ENCODE measurements around the gene BICC1. TPM values are rescaled to one million over a fixed set of nuclear protein-coding genes. Genes with fewer than 3 reads are reported as not detected.
A peak's percentile ranks its signal among the peaks of the same experiment; 100 is the strongest.

The BICC1 gene
- total RNA-seq, 2 donors from 2014 or later: 35.3 to 42.0 TPM

DNA sequence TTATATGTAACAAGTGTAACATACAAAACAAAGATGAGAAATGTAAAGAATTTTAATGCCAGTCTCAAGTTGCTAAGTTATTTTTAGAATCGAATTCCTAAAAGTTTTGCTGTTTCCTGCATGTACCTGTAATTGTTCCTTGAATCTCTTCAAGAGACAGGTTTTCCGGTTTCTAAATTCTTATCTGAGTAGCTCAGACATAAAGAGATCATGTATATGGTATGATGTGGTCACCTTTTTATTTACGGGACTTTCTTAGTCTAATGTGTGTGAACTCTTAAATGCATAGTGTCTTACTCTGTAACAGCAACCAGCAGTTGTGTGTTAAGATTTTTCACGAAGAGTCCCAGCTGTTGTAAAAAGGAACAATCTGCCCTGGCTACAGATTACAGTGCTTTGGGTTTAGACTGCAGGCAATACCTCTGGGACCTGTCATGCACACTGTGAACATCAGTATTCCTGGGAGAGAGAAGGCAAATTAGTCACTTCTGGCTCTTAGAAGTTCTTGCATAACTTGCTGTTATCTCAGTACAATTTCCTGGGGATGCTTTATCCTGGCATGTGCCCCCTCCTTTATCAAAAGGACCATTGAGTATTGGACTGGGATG is 263.4 kb downstream of the BICC1 start:
- H3K27ac ChIP-seq: peak overlapping the region in 1 of 4 donors; percentile 24
- H3K9me3 ChIP-seq: no peaks in the 10 kb centered on the region
- DNase-seq (peak in 1 of 4 donors; percentile 12), ATAC-seq (peak; percentile 55)
- 18 to 33% methylated on average over 4 of the region's 4 CpGs for WGBS, 2 donors
- no peaks in the 10 kb centered on the region for H3K36me3 ChIP-seq (replicated peaks in 1 of 2; ENCODE audit: insufficient read depth in 1 of 2, low read depth in 2 of 2)
- no peak overlapping the region for H3K4me3 ChIP-seq
- intact Hi-C loops (cut with DNase I): no loop called here
- TF ChIP-seq CTCF (IDR thresholded peaks at IDR 0.05) (no peak), POLR2A (IDR thresholded peaks at IDR 0.05) (no peak)
- peaks cover 15% of the 10 kb centered on the region for H3K4me1 ChIP-seq
- no peaks in the 10 kb centered on the region for H3K27me3 ChIP-seq

DNA sequence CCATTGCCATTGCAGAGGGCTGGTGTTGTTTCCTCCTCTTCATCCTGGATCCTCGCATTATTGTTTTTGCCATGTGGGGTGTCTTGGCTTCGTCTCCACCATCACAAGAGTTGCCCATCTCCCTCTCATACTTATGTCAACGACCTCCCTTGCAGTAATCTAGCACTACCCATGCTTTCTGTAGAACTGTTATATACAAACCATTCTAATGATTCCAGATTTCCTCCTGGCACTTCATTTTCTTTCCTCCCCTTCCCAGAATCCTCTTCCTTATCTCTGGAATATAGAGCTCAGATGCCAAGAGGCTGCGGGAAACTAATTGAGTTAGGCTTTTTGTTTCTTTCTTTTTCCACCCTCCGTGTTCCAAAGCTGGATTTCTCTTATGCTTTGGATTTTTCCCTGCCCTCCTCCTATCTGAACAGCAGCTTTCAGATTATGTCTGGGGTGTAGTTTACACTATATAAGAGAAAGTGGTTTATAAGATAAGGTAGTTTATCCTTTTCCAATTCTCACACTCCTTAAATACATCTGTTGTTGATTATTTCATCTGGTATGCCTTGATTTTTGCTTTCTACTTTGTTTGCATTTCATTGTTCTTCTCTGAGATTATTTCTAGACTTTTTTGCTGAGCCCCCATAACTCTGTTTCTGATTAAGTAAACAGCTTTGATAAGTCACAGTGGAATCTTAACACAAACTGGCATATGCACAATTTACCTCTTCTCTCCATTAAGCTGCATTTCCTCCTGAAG is 264.1 kb downstream of the BICC1 start:
- Histone ChIP-seq H3K9me3 (no peaks in the 10 kb centered on the region), H3K27ac (peak overlapping the region in 1 of 4 donors; percentile 22), H3K27me3 (no peaks in the 10 kb centered on the region), H3K4me1 (peaks cover 15% of the 10 kb centered on the region), H3K36me3 (replicated peaks in 1 of 2; ENCODE audit: insufficient read depth in 1 of 2, low read depth in 2 of 2) (no peaks in the 10 kb centered on the region), H3K4me3 (no peak overlapping the region)
- intact Hi-C loops (cut with DNase I): no loop called here
- no peak for ATAC-seq
- 43 to 46% methylated on average over 5 of the region's 5 CpGs for WGBS, 2 donors
- TF ChIP-seq CTCF (IDR thresholded peaks at IDR 0.05) (no peak), POLR2A (IDR thresholded peaks at IDR 0.05) (no peak)
- DNase-seq: no peak

DNA sequence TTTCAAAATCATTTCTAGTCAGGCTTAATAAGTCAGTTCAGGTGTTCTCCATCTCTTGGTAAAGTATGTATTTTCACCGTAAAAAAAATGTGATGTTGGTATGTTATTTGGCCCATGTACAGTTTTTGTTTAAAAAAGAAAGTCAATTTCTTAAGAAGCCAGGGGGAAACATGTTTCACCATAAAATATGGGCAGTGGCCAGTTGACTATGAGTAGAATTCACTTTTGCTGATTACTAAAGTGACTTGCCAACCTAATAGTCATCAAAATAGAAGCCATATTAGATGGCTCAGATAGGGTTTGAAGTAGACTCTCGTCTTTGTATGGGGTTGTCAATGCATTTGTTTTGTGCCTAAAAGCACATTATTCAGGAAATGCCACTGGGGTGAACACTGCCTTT is 266.3 kb downstream of the BICC1 start:
- ATAC-seq: no peak
- intact Hi-C loops (cut with DNase I): no loop called here
- 48 to 66% methylated on average over 2 of the region's 2 CpGs for WGBS, 2 donors
- H3K4me3 ChIP-seq: no peak overlapping the region
- H3K27ac ChIP-seq: no peak overlapping the region
- H3K9me3 ChIP-seq: no peaks in the 10 kb centered on the region
- peaks cover 26% of the 10 kb centered on the region for H3K4me1 ChIP-seq
- no peaks in the 10 kb centered on the region for H3K36me3 ChIP-seq (replicated peaks in 1 of 2; ENCODE audit: insufficient read depth in 1 of 2, low read depth in 2 of 2)
- TF ChIP-seq POLR2A (IDR thresholded peaks at IDR 0.05): no peak
- no peak for TF ChIP-seq CTCF (IDR thresholded peaks at IDR 0.05)
- no peaks in the 10 kb centered on the region for H3K27me3 ChIP-seq
- no peak for DNase-seq

DNA sequence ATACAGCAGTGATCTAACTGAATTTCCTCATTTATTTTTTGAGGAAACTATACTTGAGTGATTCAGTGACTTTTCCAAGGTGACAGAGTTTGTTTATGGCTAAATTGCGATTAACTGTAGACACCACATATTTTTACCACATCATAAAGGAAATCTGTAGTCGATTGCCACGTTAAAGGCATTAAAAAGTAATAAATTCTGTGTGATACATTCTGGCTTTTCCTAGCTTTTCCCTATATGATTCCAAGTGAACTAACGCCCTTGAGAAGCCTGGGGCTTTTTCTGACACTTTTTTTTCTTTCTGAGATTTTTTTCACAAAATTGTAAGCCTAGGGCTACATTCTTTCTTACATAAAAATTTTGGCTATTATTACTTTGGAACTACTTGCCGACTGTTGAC is 266.9 kb downstream of the BICC1 start:
- no peaks in the 10 kb centered on the region for H3K27me3 ChIP-seq
- H3K4me3 ChIP-seq: no peak overlapping the region
- intact Hi-C loops (cut with DNase I): no loop called here
- peaks cover 24% of the 10 kb centered on the region for H3K4me1 ChIP-seq
- ATAC-seq (no peak), DNase-seq (no peak)
- WGBS, 2 donors: 66 to 67% methylated on average over 5 of the region's 5 CpGs
- H3K36me3 ChIP-seq (replicated peaks in 1 of 2; ENCODE audit: insufficient read depth in 1 of 2, low read depth in 2 of 2): no peaks in the 10 kb centered on the region
- no peak overlapping the region for H3K27ac ChIP-seq
- TF ChIP-seq CTCF (IDR thresholded peaks at IDR 0.05): no peak
- no peak for TF ChIP-seq POLR2A (IDR thresholded peaks at IDR 0.05)
- no peaks in the 10 kb centered on the region for H3K9me3 ChIP-seq
